ENCODE results near the gene TNFRSF11A.

The TNFRSF11A gene

DNA sequence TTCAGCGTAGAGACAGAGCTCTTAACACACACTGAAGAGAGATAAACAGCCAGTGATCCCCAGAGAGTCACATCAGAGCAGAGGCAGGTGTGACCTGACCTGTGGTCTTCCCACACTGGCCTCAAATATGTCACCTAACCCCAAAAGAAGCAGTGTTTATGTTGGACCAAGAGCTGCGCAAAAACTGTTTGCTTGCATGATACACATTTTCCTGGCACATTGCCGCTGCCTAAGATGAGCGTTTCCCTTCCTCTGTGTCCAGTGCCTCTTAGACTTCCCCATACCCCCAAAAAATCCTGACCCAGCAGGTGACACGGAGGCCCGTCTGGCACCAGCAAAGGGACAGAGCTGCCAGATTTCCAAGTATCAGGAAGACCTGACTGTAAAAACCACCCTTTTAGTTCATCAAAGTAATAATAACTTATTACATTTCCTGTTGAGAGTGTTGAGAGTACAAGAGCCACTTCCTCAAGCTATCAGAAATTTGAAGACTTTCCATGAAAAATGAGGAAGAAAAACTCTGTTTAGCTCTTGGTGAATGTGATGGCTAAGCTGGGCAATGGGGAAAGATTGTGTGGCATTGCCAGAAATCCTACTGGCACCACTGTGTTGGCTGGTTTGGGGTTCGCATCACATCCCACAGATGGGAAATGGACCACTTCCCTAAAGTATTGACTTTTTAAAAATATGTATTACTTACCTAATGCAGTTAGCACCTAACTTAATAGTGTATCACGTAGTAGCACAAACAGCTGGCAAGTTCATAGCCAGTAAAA, 6.7 kb downstream of the TNFRSF11A start:
- Histone ChIP-seq H3K9me3 (ENCODE audit: control insufficient read depth in 1 of 2, low read length in 2 of 2) (no peaks in the 10 kb centered on the region), H3K27me3 (ENCODE audit: control insufficient read depth in 1 of 2, insufficient read depth in 2 of 2, low read length in 2 of 2) (peaks cover 8 to 14% of the 10 kb centered on the region in 2 donors), H3K4me1 (ENCODE audit: control insufficient read depth in 1 of 2, insufficient read depth in 2 of 2, low read length in 2 of 2) (peaks cover 71 to 73% of the 10 kb centered on the region in 2 donors), H3K4me3 (ENCODE audit: low read depth in 1 of 2, low read length in 2 of 2) (no peak overlapping the region), H3K9ac (ENCODE audit: low read depth in 1 of 2, low read length in 2 of 2) (no peak overlapping the region), H3K36me3 (ENCODE audit: control insufficient read depth in 1 of 2, insufficient read depth in 2 of 2, low read length in 2 of 2) (no peaks in the 10 kb centered on the region), H3K27ac (ENCODE audit: low read depth, low read length) (no peak overlapping the region)

DNA sequence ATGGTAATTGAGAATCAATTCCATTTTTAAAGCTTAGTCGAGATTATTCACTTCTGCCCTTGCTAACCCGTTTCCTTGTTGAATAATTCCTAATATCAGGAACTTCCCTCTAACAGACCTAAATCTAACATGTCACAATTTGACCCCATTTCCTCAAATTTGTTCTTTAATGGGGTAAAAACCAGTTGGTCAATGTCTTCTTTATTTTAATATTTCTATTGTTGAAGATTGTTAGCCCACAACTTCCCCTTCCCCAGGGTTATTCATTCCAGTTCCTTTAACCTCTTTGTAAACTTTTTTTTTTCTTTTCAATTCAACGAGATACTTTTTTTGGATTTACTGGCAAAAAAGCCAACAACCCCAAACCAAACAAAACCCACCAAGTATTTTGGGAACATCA, 7.3 kb downstream of the TNFRSF11A start:
- Histone ChIP-seq H3K4me1 (ENCODE audit: control insufficient read depth in 1 of 2, insufficient read depth in 2 of 2, low read length in 2 of 2) (peaks cover 77 to 78% of the 10 kb centered on the region in 2 donors), H3K9ac (ENCODE audit: low read depth in 1 of 2, low read length in 2 of 2) (no peak overlapping the region), H3K27me3 (ENCODE audit: control insufficient read depth in 1 of 2, insufficient read depth in 2 of 2, low read length in 2 of 2) (peaks cover 1 to 10% of the 10 kb centered on the region in 2 donors), H3K4me3 (ENCODE audit: low read depth in 1 of 2, low read length in 2 of 2) (no peak overlapping the region), H3K36me3 (ENCODE audit: control insufficient read depth in 1 of 2, insufficient read depth in 2 of 2, low read length in 2 of 2) (no peaks in the 10 kb centered on the region), H3K27ac (ENCODE audit: low read depth, low read length) (no peak overlapping the region), H3K9me3 (ENCODE audit: control insufficient read depth in 1 of 2, low read length in 2 of 2) (no peaks in the 10 kb centered on the region)

DNA sequence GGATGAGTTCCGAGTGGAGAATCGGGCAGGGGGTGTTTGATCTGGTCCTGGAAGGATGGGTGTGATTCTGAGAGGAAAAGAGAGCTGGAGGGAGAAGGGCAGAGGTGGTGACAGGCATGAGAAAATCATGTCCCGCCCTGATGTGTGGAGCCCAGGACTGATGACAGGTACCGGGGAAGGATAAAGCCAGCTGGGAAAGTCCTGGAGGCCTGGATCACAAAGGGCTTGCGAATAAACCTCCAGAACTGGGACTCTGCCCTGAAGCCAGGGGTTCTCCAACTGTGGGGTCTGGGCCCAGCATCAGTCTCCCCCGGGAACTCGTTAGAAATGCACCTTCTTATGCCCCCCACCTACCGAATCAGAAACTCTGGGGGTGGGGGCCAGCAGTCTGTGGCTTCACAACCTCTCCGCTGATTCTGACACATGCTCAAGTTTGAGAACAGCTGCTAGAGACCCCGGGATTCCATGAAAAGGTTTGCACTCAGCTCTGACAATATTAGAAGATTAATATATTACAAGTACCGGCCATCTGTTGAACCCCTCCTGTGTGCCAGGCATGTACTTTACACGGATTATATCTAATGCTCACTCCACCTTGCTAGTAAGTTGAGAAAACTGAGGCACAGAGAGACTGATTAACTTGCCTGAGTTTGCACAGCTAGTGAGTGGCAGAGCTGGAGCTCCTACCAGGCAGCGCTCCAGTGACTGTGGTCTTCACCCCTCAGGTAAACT, 8.0 kb downstream of the TNFRSF11A start:
- H3K9ac ChIP-seq (ENCODE audit: low read depth in 1 of 2, low read length in 2 of 2), result no peak overlapping the region
- no peaks in the 10 kb centered on the region for H3K36me3 ChIP-seq (ENCODE audit: control insufficient read depth in 1 of 2, insufficient read depth in 2 of 2, low read length in 2 of 2)
- H3K27ac ChIP-seq (ENCODE audit: low read depth, low read length), result no peak overlapping the region
- no peak overlapping the region for H3K4me3 ChIP-seq (ENCODE audit: low read depth in 1 of 2, low read length in 2 of 2)
- no peaks in the 10 kb centered on the region for H3K9me3 ChIP-seq (ENCODE audit: control insufficient read depth in 1 of 2, low read length in 2 of 2)
- peaks cover 84 to 85% of the 10 kb centered on the region in 2 donors for H3K4me1 ChIP-seq (ENCODE audit: control insufficient read depth in 1 of 2, insufficient read depth in 2 of 2, low read length in 2 of 2)
- peaks cover 0 to 10% of the 10 kb centered on the region in 2 donors for H3K27me3 ChIP-seq (ENCODE audit: control insufficient read depth in 1 of 2, insufficient read depth in 2 of 2, low read length in 2 of 2)

DNA sequence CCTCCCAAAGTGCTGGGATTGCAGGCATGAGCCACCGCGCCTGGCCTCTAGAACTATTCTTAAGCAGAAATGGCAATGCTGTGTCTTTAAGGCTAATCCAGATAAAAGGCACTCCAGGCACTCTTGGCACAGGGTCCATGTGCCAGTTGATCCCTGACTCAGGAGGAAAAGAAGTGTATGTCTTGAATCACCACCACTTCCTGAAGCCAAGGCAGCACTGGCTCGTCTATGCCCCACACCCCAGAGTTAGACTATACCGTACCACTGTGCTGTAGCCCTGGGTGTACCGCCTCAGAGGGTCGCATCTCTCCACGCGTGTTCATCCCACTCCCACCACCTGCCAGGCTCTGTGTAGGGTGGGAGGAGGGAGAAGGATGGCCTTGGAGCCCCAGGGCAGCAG, 9.0 kb downstream of the TNFRSF11A start:
- Histone ChIP-seq H3K4me3 (ENCODE audit: low read depth in 1 of 2, low read length in 2 of 2) (peak overlapping the region; percentile 21 to 48), H3K27me3 (ENCODE audit: control insufficient read depth in 1 of 2, insufficient read depth in 2 of 2, low read length in 2 of 2) (peaks cover 0 to 9% of the 10 kb centered on the region in 2 donors), H3K9ac (ENCODE audit: low read depth in 1 of 2, low read length in 2 of 2) (no peak overlapping the region), H3K9me3 (ENCODE audit: control insufficient read depth in 1 of 2, low read length in 2 of 2) (no peaks in the 10 kb centered on the region), H3K27ac (ENCODE audit: low read depth, low read length) (peak overlapping the region; percentile 55), H3K4me1 (ENCODE audit: control insufficient read depth in 1 of 2, insufficient read depth in 2 of 2, low read length in 2 of 2) (peaks cover 86% of the 10 kb centered on the region in 2 donors), H3K36me3 (ENCODE audit: control insufficient read depth in 1 of 2, insufficient read depth in 2 of 2, low read length in 2 of 2) (no peaks in the 10 kb centered on the region)

DNA sequence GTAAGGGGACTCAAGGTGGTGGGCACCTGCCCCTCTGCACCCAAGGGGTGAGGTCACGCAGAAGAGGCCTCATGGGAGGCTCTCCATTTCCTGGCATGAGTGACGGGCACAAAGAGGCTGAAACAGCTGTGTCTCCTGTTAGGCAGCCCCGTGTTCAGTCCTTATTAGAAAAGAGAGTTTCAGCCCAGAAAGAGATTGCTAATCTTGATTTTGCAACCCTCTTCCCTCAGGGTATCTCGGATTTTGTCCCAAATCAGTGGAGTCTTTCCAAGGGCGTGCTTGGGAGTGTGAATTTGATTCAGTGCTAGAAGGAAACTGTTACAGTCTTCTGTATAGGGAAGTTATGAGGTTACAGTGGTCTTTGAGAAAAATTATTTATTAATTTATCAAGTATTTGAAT, 10.4 kb downstream of the TNFRSF11A start:
- no peak overlapping the region for H3K27ac ChIP-seq (ENCODE audit: low read depth, low read length)
- H3K9ac ChIP-seq (ENCODE audit: low read depth in 1 of 2, low read length in 2 of 2), result no peak overlapping the region
- no peak overlapping the region for H3K4me3 ChIP-seq (ENCODE audit: low read depth in 1 of 2, low read length in 2 of 2)
- no peaks in the 10 kb centered on the region for H3K36me3 ChIP-seq (ENCODE audit: control insufficient read depth in 1 of 2, insufficient read depth in 2 of 2, low read length in 2 of 2)
- H3K4me1 ChIP-seq (ENCODE audit: control insufficient read depth in 1 of 2, insufficient read depth in 2 of 2, low read length in 2 of 2), result peaks cover 78 to 81% of the 10 kb centered on the region in 2 donors
- H3K27me3 ChIP-seq (ENCODE audit: control insufficient read depth in 1 of 2, insufficient read depth in 2 of 2, low read length in 2 of 2), result no peaks in the 10 kb centered on the region
- no peaks in the 10 kb centered on the region for H3K9me3 ChIP-seq (ENCODE audit: control insufficient read depth in 1 of 2, low read length in 2 of 2)

DNA sequence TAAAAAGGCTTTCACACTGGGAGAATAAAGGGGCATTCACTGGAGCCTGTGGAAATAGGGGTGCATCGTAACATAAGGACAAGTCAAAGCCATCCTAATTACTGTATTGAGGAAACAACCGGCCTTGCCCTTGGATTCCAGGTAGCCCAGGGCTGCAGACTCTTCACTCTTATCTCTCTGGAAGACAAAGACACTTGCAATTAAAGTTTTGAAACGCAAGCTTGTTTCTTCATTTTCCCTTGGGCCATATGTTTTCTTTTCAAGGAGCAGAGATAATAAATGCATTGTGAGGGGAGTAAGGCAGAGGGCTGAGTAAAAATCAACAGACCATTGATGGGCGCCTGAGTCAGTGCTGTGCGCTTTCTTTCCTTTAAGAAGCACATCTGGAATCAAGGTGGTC, 11.5 kb downstream of the TNFRSF11A start:
- Histone ChIP-seq H3K9ac (ENCODE audit: low read depth in 1 of 2, low read length in 2 of 2) (no peak overlapping the region), H3K4me1 (ENCODE audit: control insufficient read depth in 1 of 2, insufficient read depth in 2 of 2, low read length in 2 of 2) (peaks cover 67 to 86% of the 10 kb centered on the region in 2 donors), H3K4me3 (ENCODE audit: low read depth in 1 of 2, low read length in 2 of 2) (no peak overlapping the region), H3K36me3 (ENCODE audit: control insufficient read depth in 1 of 2, insufficient read depth in 2 of 2, low read length in 2 of 2) (no peaks in the 10 kb centered on the region), H3K27ac (ENCODE audit: low read depth, low read length) (no peak overlapping the region), H3K27me3 (ENCODE audit: control insufficient read depth in 1 of 2, insufficient read depth in 2 of 2, low read length in 2 of 2) (no peaks in the 10 kb centered on the region), H3K9me3 (ENCODE audit: control insufficient read depth in 1 of 2, low read length in 2 of 2) (no peaks in the 10 kb centered on the region)

DNA sequence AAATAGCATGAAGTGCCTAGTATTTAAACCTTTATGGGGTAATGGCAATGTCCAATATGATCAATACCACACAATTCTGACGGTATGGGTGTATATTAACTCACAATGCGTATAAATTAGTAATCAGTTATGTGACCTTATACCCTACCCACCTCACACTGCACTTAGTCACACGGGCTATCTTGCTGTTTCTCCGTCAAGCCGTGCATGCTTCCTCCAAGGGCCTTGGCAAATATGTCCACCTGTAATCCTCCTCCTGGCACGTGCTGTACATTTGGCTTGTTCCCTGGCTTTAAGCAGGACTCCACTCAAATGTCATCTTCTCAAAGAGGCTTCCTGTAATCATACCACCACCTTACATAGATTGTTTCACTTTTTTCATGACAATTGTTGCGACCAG, 12.2 kb downstream of the TNFRSF11A start:
- Histone ChIP-seq H3K27ac (ENCODE audit: low read depth, low read length) (no peak overlapping the region), H3K27me3 (ENCODE audit: control insufficient read depth in 1 of 2, insufficient read depth in 2 of 2, low read length in 2 of 2) (no peaks in the 10 kb centered on the region), H3K4me1 (ENCODE audit: control insufficient read depth in 1 of 2, insufficient read depth in 2 of 2, low read length in 2 of 2) (peaks cover 63 to 81% of the 10 kb centered on the region in 2 donors), H3K9ac (ENCODE audit: low read depth in 1 of 2, low read length in 2 of 2) (no peak overlapping the region), H3K4me3 (ENCODE audit: low read depth in 1 of 2, low read length in 2 of 2) (no peak overlapping the region), H3K36me3 (ENCODE audit: control insufficient read depth in 1 of 2, insufficient read depth in 2 of 2, low read length in 2 of 2) (peaks cover 0 to under 1% of the 10 kb centered on the region in 2 donors), H3K9me3 (ENCODE audit: control insufficient read depth in 1 of 2, low read length in 2 of 2) (no peaks in the 10 kb centered on the region)

DNA sequence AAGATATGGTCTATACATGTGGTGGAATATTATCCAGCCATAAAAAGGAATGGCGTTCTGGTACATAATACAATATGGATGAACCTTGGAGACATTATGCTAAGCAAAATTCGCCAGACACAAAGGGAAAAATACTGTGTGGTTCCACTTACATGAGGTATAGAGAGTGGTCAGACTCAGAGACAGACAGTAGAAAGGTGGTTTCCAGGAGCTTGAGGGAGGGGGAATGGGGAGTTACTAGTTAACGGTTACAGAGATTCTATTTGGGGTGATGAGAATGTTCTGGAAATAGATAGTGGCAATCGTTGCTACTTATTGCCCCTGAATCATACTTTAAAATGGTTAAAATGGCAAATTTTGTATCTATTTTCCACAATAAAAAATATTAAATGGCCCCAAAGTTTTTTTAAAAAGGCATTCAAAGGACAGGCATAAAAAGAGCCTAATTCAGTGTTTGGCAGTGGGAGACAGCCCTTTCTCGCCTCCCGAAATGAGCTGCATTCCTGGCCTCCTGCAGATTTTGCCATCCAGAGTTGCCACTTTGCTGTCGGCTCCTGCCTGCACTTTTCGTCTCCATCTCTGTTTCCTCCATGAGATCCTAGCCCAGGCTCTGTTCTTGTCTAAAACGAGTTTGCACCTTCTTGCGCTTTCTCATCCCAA, 13.5 kb downstream of the TNFRSF11A start:
- Histone ChIP-seq H3K4me3 (ENCODE audit: low read depth in 1 of 2, low read length in 2 of 2) (no peak overlapping the region), H3K27ac (ENCODE audit: low read depth, low read length) (no peak overlapping the region)

DNA sequence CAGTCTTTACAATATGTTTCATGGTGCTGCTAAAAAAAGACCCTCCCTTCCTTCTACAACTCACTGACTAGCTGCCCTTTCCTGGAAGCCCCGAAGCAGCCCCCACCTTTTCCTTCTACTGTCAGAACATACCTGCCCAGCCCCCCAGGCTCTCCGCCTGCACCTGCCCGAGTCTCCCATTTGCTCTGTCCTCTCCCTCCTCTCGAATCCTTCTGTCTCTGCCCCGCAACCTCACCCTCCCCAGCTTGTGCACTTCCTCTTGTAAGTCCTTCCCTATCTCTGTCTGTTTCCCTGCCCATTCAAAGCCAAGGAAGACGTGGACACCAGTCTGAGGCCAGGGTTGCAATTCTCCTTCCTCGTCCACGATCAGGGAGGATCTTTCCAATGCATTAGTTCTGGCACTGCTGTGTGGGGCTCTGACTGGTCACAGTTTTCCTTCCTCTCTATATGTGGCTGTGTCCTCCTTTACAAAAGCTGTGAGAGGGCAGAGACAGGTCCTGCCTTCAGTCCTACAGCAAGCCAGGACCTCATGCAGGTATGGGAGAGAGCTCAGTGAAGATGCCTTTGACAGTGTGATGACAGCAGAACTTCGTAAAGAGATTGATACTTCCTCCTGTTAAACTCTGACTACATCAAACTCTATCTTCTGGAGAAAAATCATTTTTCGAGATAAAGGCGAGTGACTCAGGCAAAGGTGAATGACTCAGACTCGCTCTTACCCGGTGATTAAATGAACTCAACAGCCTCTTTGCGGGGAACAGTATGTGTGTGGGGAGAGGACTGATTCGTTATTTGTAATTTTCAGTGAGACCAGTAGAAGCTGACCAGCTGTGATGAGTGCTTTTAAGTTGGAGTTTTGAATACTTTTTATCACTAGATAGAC, 14.2 kb downstream of the TNFRSF11A start:
- Histone ChIP-seq H3K4me1 (ENCODE audit: control insufficient read depth in 1 of 2, insufficient read depth in 2 of 2, low read length in 2 of 2) (peaks cover 49 to 66% of the 10 kb centered on the region in 2 donors), H3K27ac (ENCODE audit: low read depth, low read length) (no peak overlapping the region), H3K9me3 (ENCODE audit: control insufficient read depth in 1 of 2, low read length in 2 of 2) (no peaks in the 10 kb centered on the region), H3K36me3 (ENCODE audit: control insufficient read depth in 1 of 2, insufficient read depth in 2 of 2, low read length in 2 of 2) (peaks cover 0 to 3% of the 10 kb centered on the region in 2 donors), H3K9ac (ENCODE audit: low read depth in 1 of 2, low read length in 2 of 2) (no peak overlapping the region), H3K4me3 (ENCODE audit: low read depth in 1 of 2, low read length in 2 of 2) (peak overlapping the region; percentile 14 to 60), H3K27me3 (ENCODE audit: control insufficient read depth in 1 of 2, insufficient read depth in 2 of 2, low read length in 2 of 2) (no peaks in the 10 kb centered on the region)

More for the DNA sequence above, 13.5 kb downstream of the TNFRSF11A start:
- H3K27me3 ChIP-seq (ENCODE audit: control insufficient read depth in 1 of 2, insufficient read depth in 2 of 2, low read length in 2 of 2), result no peaks in the 10 kb centered on the region
- H3K9me3 ChIP-seq (ENCODE audit: control insufficient read depth in 1 of 2, low read length in 2 of 2), result no peaks in the 10 kb centered on the region
- H3K9ac ChIP-seq (ENCODE audit: low read depth in 1 of 2, low read length in 2 of 2), result no peak overlapping the region
- H3K4me1 ChIP-seq (ENCODE audit: control insufficient read depth in 1 of 2, insufficient read depth in 2 of 2, low read length in 2 of 2), result peaks cover 52 to 70% of the 10 kb centered on the region in 2 donors
- peaks cover 0 to 3% of the 10 kb centered on the region in 2 donors for H3K36me3 ChIP-seq (ENCODE audit: control insufficient read depth in 1 of 2, insufficient read depth in 2 of 2, low read length in 2 of 2)
